GM19238 (cell line): ENCODE results near the gene LRRC75B.
"Not testable (repeated sequence)": the region's sequence is repeated elsewhere in the genome, so short reads cannot be mapped to it uniquely, and the experiment has no call there.

ENCODE experiments used
- DNase-seq: peaks from one replicate; pipeline ENCODE4 v3.0.0; 2011; ENCODE audit warnings: low spot score; ENCODE audit not compliant: insufficient read length

The LRRC75B gene, protein sequence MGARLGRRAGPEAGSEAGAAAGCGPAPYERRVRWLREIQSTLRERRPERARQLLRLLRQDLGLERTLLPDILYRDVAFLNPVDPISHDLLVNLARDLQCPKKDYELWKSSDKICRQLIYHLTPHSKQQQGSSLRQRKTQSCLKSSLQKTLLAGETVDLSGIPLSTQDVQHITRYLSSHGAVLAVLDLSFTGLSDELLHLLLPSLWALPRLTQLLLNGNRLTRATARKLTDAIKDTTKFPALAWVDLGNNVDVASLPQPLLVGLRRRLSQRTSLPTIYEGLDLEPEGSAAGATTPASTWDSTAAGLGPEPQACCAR

DNA sequence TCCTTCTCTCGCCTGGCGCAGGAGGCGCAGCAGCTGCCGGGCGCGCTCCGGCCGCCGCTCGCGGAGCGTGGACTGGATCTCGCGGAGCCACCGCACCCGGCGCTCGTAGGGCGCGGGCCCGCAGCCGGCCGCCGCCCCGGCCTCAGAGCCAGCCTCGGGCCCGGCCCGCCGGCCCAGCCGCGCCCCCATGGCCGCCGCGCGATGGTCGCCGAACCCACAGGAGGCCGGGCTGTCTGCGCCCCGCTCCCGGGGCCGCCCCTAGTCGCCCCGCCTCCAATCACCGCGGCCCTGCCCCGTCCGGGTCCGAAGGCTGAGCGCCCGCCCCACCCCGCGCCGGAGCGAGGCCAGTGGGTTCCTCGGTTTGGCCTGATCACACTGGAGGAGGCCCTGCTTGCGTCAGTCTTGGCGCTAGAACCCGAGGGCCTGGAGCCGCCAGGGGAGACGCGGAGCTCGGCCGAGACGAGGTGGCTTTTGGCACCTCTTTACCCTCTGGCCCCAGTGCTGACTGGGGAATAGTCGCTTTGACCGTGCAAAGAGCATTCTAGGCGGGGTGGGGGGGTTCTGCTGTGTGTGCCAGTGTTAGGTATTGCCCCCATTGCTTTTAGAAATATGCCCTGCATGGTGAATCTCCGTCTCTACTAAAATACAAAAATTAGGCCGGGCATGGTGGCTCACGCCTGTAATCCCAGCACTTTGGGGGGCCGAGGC is at the start of gene LRRC75B:
Gene LRRC75B (minus strand): TSS at position 223 of the 708 bp plus-strand sequence. CDS start 34 bp downstream, at position 189.
- peak; percentile 74 for DNase-seq

DNA sequence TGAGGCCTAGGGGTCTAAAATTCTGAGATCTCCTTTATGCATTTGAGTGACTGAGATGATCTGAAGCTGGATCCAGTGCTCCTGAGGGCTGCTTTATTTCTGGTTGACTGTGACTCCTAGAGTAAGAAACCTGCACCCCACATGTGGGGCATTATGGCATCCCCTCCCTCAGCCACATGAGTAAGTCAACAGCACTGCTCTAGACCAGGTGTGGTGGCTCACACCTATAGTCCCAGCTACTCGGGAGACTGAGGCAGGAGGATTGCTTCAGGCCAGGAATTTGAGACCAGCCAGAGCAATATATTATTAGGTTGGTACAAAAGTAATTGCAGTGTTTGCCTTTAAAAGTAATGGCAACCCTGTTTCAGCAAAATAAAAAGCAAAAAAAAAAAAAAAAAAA is 49.4 kb upstream of the LRRC75B start:
- DNase-seq = not testable (repeated sequence)

DNA sequence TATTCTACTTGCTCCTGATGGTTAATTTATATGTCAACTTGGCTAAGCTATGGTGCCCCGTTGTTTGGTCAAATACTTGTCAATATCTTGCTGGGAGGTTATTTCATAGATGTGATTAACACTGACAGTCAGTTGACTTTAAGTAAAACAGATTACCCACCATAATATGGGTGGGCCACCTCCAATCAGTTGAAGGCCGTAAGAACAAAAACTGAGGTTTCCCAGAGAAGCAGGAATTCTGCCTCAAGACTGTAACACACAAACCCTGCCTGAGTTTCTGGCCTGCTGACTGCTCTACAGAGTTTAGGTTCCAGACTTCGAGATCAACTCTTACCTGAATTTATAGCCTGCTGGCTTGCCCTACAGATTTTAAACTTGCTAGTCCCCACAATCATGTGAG is 43.6 kb upstream of the LRRC75B start:
- not testable (repeated sequence) for DNase-seq

DNA sequence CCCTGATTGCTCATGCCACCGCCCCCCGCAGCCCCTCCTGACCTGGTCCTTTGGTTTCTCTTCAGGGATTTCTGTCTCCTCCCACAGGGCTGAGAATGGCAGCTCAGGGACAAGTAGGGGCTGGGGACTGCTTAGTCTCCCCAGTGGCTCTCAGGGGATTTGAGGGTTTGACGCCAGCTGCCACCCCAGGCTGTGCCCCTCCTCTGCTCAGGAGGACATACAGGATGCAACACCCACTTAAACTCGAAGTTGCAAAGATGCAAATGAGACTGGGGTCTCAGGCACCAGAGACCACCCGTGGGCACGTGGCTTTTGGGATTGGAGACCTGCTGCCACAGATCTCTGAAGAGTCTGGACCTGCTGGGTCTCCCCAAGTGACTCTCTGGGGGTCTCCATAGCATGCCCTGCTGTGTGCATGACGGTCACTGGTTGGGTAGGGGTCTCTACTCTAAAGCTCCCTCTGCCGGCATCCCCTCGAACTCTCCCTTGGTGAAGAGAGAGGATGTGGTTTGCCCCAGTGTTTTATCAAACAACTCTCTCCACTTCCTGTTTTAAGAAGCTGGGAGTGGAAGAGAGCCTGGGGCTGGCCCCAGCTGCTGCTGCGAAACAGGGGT is 42.0 kb upstream of the LRRC75B start:
- DNase-seq = not testable (repeated sequence)

DNA sequence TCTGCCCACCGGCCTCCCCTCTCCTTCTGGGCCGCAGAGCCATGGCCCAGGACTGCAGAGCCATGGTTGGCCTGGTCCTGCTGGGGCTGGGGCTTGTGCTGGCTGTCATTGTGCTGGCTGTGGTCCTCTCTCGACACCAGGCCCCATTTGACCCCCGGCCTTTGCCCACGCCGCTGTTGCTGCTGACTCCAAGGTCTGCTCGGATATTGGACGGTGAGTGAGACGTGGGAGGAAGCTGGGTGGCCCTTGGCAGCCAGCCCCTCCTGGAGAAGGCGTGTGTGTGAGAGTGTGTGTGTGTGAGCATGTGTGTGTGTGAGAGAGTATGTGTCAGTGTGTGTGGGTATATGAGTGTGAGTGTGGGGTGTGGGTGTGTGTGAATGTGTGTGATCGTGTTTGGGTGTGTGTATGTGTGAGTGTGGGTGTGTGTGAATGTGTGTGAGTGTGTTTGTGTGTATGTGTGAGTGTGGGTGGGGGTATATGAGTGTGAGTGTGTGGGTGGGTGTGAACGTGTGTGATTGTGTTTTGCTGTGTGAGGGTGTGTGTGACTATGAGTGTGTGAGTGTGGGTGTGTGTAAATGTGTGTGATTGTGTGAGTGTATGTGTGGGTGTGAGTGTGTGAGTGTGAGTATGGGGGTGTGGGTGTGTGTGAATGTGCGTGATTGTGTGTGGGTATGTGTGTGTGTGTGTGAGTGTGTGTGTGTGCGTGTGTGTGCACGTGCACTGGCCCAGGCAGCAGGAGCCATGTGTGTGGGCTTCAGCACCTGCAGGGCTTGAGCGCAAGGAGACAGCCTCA is 40.6 kb upstream of the LRRC75B start:
- DNase-seq = not testable (repeated sequence)

DNA sequence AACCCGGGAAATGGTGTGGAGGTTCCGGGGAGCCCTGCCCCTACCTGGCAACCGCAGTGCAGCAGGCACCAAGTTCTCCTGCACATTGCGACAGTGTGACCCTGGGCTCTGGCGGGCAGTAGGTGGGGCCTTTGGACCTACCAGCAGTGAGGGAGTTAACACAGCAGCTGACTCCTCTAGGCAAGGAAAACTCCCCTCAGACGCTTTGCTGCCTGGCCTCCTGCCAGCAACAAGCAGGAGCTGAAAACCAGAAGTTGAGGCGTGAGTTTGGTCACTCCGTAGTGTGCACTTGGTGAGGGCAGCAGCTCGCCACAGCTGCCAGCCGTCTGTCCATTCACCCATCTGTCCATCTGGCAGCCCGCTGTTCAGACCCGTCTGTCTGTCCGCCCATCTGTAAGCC is 39.8 kb upstream of the LRRC75B start:
- DNase-seq = not testable (repeated sequence)

DNA sequence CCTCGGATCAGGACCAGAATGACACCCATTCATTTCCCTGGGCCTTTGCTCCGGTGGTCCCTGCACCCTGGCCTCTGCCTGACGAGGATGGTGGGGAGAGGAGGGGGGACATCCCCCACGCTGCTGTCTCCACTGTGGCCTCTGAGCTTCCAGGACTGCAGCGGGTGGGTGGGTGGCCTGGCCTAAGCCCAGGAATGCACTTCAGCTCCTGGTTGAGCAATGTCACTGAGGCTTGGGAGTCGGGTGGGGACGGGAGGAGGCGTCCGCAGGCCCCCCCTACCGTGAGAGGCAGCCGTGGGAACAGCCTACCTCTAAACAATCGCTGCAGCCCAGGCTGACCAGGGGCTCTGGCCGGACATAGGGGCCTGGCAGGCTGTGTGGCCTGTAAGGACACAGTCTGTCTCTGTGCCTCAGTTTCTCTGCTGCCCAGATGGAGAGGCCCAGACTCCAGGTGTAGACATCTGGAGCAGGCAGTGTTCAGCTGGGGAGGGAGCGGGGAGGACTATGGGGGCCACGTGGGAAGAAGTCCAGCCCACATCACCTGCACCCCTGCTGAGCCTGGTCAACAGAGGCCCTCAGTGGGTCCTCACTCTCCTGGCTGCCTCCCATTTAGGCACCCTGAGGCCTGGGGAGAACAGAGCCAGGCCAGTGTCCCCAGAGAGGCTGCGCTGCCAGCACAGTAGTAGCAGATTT is 38.7 kb upstream of the LRRC75B start:
- not testable (repeated sequence) for DNase-seq

DNA sequence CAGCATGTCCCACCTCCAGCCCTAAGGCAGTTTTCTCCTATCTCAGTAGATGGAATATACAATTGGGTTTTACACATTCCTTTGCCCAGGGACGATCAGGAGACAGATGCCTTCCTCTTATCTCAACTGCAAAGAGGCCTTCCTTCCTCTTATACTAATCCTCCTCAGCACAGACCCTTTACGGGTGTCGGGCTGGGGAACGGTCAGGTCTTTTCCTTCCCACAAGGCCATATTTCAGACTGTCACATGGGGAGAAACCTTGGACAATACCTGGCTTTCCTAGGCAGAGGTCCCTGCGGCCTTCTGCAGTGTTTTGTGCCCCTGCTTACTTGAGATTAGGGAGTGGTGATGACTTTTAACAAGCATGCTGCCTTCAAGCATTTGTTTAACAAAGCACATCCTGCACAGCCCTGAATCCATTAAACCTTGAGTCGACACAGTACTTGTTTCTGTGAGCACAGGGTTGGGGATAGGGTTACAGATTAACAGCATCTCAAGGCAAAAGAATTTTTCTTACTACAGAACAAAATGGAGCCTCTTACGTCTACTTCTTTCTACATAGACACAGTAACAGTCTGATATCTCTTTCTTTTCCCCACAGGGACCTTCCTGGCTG is 38.0 kb upstream of the LRRC75B start:
- DNase-seq = not testable (repeated sequence)

DNA sequence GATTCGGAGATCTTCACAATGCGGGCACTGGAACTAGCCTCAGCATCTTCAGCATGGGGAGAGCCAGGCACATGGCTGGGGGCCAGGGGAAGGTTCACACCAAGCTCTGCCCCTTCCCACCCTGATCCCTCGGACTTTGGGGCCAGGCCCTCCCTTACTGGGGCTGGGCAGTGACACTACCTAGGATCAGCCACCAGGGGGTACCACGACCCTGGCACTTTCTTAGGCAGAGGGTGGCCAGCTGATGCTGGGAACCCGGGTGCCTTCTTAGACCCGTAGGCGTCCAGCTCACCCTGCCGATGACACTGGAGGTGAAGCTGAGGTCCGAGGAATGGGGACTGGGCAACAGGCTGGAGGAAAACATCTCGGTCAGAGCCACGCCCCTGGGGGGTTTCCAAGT is 36.2 kb upstream of the LRRC75B start:
- DNase-seq = not testable (repeated sequence)

DNA sequence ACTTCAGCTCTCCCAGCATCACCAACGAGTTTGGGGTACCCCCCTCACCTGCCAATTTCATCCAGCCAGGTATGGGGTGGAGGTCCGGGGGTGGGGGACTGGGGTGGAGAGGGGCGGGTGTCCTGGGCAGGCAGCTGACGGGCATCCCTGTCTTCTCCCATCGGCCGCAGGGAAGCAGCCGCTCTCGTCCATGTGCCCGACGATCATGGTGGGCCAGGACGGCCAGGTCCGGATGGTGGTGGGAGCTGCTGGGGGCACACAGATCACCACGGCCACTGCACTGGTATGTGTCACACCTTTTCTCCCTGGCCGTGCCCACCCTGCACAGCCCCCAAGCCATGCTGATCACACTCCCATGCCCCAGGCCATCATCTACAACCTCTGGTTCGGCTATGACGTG is 35.0 kb upstream of the LRRC75B start:
- not testable (repeated sequence) for DNase-seq

DNA sequence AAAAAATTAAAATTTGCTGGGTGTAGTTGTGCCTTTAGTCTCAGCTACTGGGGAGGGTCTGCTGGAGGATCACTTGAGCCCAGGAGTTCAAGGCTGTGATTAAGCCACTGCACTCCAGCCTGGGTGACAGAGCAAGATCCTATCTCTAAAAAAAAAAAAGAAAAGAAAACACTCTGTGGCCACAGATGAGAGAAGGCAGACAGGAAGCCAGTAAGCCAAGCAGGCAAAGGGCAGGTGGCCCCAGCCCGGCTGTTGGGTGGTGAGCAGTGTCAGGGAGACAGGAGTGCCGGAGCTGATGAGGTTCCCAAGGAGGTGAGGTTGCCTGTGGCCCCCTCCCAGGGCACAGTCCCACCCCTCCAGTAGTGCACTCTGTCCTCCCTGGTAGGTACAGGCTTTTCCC is 29.7 kb upstream of the LRRC75B start:
- DNase-seq = not testable (repeated sequence)

DNA sequence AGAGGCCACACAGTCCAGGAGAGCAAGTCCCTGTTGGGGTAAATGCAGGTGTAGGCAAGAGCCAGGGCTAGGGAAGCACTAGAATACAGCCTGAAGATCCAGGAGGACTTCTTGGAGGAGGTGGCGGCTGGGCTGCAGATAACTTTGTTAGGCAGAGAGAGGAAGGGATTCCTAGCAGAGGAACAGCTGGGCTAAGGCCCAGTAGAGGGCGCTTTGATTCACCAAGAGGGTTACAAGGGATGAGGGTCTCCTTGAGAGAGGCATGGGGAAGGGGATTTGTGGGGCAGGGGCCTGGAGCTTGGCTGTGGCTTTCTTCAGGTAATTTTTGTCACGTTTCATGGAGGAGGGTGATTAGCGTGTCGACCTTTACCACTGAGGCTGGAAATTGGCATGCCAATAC is 28.4 kb upstream of the LRRC75B start:
- DNase-seq = not testable (repeated sequence)

DNA sequence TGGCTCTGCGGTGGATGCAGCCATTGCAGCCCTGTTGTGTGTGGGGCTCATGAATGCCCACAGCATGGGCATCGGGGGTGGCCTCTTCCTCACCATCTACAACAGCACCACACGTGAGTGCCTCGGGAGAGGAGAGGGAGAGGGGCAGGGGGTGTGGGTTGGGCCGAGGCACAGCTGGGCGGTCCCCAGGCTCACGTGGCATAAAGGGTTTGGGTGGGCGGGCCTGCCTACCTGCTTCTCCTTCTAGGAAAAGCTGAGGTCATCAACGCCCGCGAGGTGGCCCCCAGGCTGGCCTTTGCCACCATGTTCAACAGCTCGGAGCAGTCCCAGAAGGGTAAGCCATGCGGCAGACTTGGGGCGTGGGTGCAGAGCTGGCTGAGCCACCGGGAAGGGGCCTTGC is 21.9 kb upstream of the LRRC75B start:
- not testable (repeated sequence) for DNase-seq

DNA sequence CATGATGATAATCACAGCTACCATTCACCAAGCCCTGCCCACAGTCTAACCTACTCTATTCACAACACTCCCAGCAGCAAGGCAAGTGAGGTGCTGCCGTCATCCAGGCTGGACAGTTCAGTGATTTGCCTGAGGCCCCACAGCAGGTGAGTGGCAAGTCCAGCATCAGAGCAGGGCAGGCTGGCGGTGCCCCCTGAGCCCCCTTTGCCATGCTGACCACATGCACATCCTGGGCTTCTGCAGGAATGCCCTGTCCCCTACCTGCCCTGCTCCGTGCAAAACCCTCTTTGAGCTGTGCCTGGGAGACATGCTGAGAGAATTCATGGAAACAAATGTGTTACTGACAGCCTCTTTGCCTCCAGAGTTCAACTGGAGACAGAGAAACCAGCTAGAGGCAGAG is 17.0 kb upstream of the LRRC75B start:
- not testable (repeated sequence) for DNase-seq

DNA sequence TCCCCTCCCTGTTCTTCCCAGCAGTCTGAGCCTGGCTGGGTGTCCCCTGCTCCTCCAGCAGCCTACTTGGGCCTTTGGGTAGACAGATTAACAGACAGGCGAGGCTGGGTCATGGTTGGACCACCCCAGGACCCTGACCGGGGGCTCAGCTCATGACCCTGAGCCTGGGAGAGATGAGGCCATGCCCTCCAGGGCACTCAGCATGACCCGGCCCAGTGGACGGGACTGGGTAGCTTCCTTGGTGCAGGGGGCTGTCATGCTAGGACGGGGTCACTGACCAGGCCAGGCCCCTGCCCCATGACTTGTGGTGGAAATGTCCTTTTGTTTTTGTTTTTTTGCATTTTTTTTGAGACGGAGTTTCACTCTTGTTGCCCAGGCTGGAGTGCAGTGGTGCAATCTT is 15.5 kb upstream of the LRRC75B start:
- DNase-seq = not testable (repeated sequence)

DNA sequence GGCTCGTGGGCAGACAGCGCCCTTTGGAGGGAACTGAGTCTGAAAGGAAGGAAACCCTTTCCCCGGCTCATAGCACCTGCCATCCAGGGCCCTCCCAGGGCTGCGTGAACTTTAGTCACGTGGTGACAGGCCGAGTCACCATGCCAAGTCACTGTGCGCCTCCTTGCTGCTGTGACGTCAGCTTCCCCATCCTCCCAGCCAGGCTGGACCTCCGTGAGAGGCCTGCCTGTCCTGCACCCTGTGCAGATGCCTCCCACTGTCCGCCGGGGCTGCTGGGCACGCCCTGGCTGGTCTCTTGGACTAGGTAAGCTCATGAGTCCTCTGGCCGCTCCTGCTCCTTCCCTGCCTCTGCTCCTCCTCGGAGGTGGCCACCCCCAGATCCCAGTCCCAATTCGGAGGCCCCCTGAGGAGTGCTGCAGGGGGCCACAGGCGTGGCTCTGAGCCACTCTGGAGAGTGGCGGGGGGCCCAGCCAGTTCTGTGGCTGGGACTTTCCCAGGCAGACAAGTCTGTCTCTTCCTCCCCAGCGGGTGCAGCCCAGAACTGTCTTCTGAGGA is 14.6 kb upstream of the LRRC75B start:
- not testable (repeated sequence) for DNase-seq

DNA sequence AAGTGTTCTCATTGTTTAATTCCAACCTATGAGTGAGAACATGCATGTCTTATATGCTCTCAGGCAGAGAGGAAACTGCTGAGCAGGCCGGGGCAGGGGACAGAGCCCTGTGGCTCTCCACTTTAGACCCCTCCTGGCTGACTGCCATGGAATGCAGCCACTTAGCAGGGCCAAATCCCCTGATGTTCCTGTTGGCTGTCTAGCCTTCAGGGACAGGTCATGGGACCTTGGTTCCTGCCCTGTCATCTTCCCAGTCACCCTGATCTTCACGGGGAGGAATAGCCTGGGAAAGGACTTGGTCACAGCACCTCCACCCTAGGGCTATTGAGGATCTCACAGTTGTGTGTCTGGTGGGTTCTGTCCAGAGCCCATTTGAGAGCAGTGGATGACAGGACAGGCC is 13.5 kb upstream of the LRRC75B start:
- not testable (repeated sequence) for DNase-seq

DNA sequence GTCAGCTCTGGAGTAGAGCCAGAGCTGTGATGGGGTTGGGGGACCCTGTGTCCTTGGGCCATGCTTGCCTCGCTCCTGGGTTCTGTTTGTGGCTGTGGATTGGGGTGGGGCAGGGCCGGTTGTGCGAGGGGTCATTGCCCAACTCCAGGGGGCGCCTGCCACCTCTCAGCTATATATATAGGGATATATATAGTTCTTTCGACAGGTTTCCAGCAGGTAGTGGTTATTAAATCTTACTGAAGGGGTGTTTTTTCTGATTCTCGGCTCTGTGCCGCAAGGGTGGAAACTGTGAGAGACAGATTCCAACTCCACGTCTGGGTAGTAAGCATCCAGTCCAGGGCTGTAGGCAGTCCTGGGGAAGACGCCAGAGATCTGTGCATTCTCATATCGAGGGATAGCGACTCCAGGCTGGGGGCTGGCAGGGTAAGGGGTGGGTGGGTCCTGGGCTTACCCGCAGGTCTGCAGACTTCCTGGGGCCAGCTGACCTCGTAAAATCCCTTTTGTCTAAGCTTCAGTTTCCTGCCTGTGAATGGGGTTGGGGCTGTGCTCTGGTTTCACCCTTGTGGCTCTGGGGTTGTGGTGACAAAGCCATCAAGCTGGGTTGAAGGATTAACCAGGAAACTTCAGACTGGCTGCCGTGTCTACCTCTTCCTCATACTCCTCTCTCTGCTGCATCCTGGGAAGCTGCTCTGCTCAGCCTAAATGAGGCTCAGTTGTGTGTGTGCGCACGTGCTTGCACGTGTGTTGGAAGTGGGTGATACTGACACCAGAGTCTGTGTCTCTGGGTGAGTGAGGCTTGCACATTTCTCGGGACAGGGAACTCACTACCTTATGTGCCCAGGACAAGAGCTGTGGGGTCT is 11.1 kb upstream of the LRRC75B start:
- not testable (repeated sequence) for DNase-seq
